K562 (cell line): ENCODE measurements around the gene NECAB3. TPM values are rescaled to one million over a fixed set of nuclear protein-coding genes. Genes with fewer than 3 reads are reported as not detected.

Experiments
- ARHGAP35 ChIP-seq: fragments of 450-650 bp; IDR thresholded peaks from 2 replicates; pipeline ENCODE4 v1.6.1; 2018; ENCODE audit not compliant: partially characterized antibody
- CEBPB ChIP-seq: fragments of 450-650 bp; IDR thresholded peaks from 2 replicates; pipeline ENCODE4 v1.6.1; 2016; ENCODE audit warnings: missing genetic modification characterization, missing compliant biosample characterization
- CREB1 ChIP-seq, 2 experiments: sonication (generic) in 1 of 2; formaldehyde crosslinking in 1 of 2; IDR thresholded peaks; 2 replicates each; pipeline versions ENCODE4 v1.6.1 to v1.8.0; 2012 to 2022; ENCODE audit warnings: inconsistent platforms in 1 of 2, mild to moderate bottlenecking in 1 of 2, missing genetic modification reagents in 1 of 2, moderate library complexity in 1 of 2
- HMG20A ChIP-seq: fragments of 450-650 bp; formaldehyde crosslinking; conservative IDR thresholded peaks from 2 replicates; pipeline ENCODE4 v1.4.0; 2020; ENCODE audit warnings: mild to moderate bottlenecking, mixed read lengths
- PHF21A ChIP-seq: fragments of 450-650 bp; IDR thresholded peaks from 2 replicates; pipeline ENCODE4 v1.6.1; 2017; ENCODE audit warnings: low read depth, borderline replicate concordance
- RBM25 ChIP-seq: fragments of 200-400 bp; formaldehyde crosslinking; IDR thresholded peaks from 2 replicates; pipeline ENCODE4 v1.6.1; 2018; ENCODE audit warnings: low read length, low read depth, moderate library complexity; ENCODE audit not compliant: severe bottlenecking
- SMAD2 ChIP-seq: fragments of 150-350 bp; IDR thresholded peaks from 2 replicates; pipeline ENCODE4 v1.6.1; 2014; ENCODE audit warnings: low read depth, mild to moderate bottlenecking, low read length
- SMAD4 ChIP-seq: fragments of 250-450 bp; sonication (Bioruptor Pico); conservative IDR thresholded peaks from 2 replicates; pipeline ENCODE4 v1.8.0; 2021; ENCODE audit warnings: inconsistent platforms, mild to moderate bottlenecking, moderate library complexity
- SREBF2 ChIP-seq: sonication (generic); formaldehyde crosslinking; IDR thresholded peaks from 2 replicates; pipeline ENCODE4 v1.4.0; 2020; ENCODE audit warnings: mild to moderate bottlenecking, missing genetic modification reagents
- U2AF2 ChIP-seq: fragments of 200-400 bp; formaldehyde crosslinking; optimal IDR thresholded peaks from 2 replicates; pipeline ENCODE3; 2017; ENCODE audit warnings: low read depth, mild to moderate bottlenecking, low read length
- ZNF143 ChIP-seq: sonication (generic); formaldehyde crosslinking; IDR thresholded peaks from 2 replicates; pipeline ENCODE4 v1.9.0; 2022; ENCODE audit warnings: mild to moderate bottlenecking, missing genetic modification reagents
- ZNF398 ChIP-seq: fragments of 250-450 bp; sonication (Bioruptor Pico); IDR thresholded peaks from 2 replicates; pipeline ENCODE4 v1.8.0; 2021; ENCODE audit warnings: moderate library complexity, mild to moderate bottlenecking, inconsistent platforms
- ZNF584 ChIP-seq: fragments of 200-800 bp; sonication (Bioruptor generic); IDR thresholded peaks from 2 replicates; pipeline ENCODE4 v1.6.1; 2016; ENCODE audit warnings: low read depth, mild to moderate bottlenecking, missing genetic modification characterization, missing compliant biosample characterization
- ZNF668 ChIP-seq: fragments of 250-450 bp; sonication (Bioruptor Pico); IDR thresholded peaks from 2 replicates; pipeline ENCODE4 v1.8.0; 2022; ENCODE audit warnings: mild to moderate bottlenecking, inconsistent platforms
- polyA plus RNA-seq, 8 experiments: library from polyadenylated mRNA; depleted of rRNA in 4 of 8; stranded (reverse) in 5 of 8; unstranded in 3 of 8; fragments of >200 nt; fragmentation: Nextera tagmentation in 2 of 8; fragmentation: Illumina TruSeq in 1 of 8; extraction: Ambion mirVana in 2 of 8; extraction: Trizol in 1 of 8; gene quantifications; 2 replicates each; pipeline versions ENCODE4 v1.2.1 to v1.2.3, GENCODE V29; 2011 to 2014; ENCODE audit warnings: inconsistent platforms in 1 of 8, missing spikeins in 1 of 8
- total RNA-seq, 7 experiments: library from RNA; depleted of rRNA in 6 of 7; stranded (reverse); fragments of >200 nt in 6 of 7; fragmentation: Illumina TruSeq in 2 of 7; extraction: Trizol in 2 of 7; gene quantifications; 2 replicates each; pipeline versions ENCODE4 v1.2.1 to v1.2.3, GENCODE V29; 2011 to 2021; ENCODE audit warnings: low replicate concordance in 1 of 7
- TF ChIP-seq, protein P1 (sequence below): sonication (generic); formaldehyde crosslinking; IDR thresholded peaks from 2 replicates; pipeline ENCODE4 v1.5.0; 2020; ENCODE audit warnings: missing genetic modification reagents
- TF ChIP-seq, protein P2 (sequence below): fragments of 450-650 bp; formaldehyde crosslinking; IDR thresholded peaks from 2 replicates; pipeline ENCODE4 v1.4.0; 2022; ENCODE audit warnings: missing genetic modification characterization
- TF ChIP-seq, protein P3 (sequence below): fragments of 450-650 bp; formaldehyde crosslinking; conservative IDR thresholded peaks from 2 replicates; pipeline ENCODE4 v1.4.0; 2022; ENCODE audit warnings: mild to moderate bottlenecking, missing genetic modification characterization
- TF ChIP-seq, protein P4 (sequence below): fragments of 450-650 bp; IDR thresholded peaks from 2 replicates; pipeline ENCODE4 v1.6.1; 2017; ENCODE audit warnings: antibody characterized with exemption, mild to moderate bottlenecking

NECAB3 gene
- total and polyA plus RNA-seq, 9 of the 15 experiments (the other 6 are each of a cell fraction or from before 2014, with no cell fraction given), result 0.94 to 63.3 (median 31.5) TPM

DNA sequence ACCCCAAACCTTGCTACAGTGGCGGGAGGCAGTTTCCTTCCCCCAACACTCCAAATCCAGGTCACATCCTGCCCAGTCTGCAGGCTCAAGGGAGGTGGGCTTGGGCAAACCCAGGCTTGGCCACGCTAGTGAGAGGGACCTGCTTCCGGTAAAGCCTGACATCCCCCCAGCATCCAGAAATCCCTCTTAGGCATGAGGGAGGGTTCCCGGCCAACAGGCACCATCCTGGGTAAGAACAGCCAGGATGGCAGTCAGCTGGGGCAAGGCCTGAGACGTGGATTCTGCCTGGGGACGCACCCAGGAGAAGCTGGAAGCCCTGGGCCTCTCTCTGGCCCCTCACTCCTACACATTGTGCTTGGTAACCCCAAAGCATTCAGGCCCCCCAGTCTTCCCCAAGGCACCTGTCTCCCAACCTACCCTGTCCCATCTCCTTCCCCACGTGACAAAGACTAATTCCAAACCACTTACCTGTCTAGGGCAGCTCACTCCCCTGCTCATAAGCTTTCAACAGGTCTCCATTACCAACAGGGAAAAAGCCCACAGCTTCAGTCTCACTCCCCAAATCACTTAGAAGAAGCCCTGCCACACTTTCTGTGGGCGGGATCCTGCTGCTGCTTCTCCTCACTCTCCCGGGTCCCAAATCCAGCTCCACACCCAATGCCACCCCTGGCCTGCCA is 10.0 kb downstream of the NECAB3 start (continued):
- TF ChIP-seq ZNF398 (CRISPR knock-in tag) (no peak), ZNF584 (CRISPR knock-in tag) (no peak), U2AF2 (no peak), CREB1 (IDR thresholded peaks at IDR 0.05) (no peak), CREB1 (CRISPR knock-in tag; IDR thresholded peaks at IDR 0.05) (no peak), ZNF668 (no peak), SMAD4 (CRISPR knock-in tag) (no peak), SREBF2 (CRISPR knock-in tag) (no peak), CEBPB (tag) (no peak), ARHGAP35 (no peak), ZNF143 (no peak), HMG20A (CRISPR knock-in tag) (no peak), SMAD2 (no peak), RBM25 (no peak), PHF21A (no peak)
- TF ChIP-seq, protein P1, sequence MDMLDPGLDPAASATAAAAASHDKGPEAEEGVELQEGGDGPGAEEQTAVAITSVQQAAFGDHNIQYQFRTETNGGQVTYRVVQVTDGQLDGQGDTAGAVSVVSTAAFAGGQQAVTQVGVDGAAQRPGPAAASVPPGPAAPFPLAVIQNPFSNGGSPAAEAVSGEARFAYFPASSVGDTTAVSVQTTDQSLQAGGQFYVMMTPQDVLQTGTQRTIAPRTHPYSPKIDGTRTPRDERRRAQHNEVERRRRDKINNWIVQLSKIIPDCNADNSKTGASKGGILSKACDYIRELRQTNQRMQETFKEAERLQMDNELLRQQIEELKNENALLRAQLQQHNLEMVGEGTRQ (CRISPR knock-in tag), result peak; percentile 28
- TF ChIP-seq, protein P2, sequence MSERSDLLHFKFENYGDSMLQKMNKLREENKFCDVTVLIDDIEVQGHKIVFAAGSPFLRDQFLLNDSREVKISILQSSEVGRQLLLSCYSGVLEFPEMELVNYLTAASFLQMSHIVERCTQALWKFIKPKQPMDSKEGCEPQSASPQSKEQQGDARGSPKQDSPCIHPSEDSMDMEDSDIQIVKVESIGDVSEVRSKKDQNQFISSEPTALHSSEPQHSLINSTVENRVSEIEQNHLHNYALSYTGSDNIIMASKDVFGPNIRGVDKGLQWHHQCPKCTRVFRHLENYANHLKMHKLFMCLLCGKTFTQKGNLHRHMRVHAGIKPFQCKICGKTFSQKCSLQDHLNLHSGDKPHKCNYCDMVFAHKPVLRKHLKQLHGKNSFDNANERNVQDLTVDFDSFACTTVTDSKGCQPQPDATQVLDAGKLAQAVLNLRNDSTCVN, result no peak
- TF ChIP-seq, protein P3, sequence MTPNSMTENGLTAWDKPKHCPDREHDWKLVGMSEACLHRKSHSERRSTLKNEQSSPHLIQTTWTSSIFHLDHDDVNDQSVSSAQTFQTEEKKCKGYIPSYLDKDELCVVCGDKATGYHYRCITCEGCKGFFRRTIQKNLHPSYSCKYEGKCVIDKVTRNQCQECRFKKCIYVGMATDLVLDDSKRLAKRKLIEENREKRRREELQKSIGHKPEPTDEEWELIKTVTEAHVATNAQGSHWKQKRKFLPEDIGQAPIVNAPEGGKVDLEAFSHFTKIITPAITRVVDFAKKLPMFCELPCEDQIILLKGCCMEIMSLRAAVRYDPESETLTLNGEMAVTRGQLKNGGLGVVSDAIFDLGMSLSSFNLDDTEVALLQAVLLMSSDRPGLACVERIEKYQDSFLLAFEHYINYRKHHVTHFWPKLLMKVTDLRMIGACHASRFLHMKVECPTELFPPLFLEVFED (CRISPR knock-in tag), result 0 out of 2 replicates have a peak, but pooled peaks have one; percentile 58
- TF ChIP-seq, protein P4, sequence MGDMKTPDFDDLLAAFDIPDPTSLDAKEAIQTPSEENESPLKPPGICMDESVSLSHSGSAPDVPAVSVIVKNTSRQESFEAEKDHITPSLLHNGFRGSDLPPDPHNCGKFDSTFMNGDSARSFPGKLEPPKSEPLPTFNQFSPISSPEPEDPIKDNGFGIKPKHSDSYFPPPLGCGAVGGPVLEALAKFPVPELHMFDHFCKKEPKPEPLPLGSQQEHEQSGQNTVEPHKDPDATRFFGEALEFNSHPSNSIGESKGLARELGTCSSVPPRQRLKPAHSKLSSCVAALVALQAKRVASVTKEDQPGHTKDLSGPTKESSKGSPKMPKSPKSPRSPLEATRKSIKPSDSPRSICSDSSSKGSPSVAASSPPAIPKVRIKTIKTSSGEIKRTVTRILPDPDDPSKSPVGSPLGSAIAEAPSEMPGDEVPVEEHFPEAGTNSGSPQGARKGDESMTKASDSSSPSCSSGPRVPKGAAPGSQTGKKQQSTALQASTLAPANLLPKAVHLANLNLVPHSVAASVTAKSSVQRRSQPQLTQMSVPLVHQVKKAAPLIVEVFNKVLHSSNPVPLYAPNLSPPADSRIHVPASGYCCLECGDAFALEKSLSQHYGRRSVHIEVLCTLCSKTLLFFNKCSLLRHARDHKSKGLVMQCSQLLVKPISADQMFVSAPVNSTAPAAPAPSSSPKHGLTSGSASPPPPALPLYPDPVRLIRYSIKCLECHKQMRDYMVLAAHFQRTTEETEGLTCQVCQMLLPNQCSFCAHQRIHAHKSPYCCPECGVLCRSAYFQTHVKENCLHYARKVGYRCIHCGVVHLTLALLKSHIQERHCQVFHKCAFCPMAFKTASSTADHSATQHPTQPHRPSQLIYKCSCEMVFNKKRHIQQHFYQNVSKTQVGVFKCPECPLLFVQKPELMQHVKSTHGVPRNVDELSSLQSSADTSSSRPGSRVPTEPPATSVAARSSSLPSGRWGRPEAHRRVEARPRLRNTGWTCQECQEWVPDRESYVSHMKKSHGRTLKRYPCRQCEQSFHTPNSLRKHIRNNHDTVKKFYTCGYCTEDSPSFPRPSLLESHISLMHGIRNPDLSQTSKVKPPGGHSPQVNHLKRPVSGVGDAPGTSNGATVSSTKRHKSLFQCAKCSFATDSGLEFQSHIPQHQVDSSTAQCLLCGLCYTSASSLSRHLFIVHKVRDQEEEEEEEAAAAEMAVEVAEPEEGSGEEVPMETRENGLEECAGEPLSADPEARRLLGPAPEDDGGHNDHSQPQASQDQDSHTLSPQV, result 0 out of 2 replicates have a peak, but pooled peaks have one; percentile 4
